Hepatic stellate cell (primary cell): ENCODE results near the gene STK32B.

Experiments
- DNase-seq: peaks from one replicate; pipeline ENCODE4 v3.0.0; 2011; ENCODE audit warnings: low spot score

Gene STK32B

DNA sequence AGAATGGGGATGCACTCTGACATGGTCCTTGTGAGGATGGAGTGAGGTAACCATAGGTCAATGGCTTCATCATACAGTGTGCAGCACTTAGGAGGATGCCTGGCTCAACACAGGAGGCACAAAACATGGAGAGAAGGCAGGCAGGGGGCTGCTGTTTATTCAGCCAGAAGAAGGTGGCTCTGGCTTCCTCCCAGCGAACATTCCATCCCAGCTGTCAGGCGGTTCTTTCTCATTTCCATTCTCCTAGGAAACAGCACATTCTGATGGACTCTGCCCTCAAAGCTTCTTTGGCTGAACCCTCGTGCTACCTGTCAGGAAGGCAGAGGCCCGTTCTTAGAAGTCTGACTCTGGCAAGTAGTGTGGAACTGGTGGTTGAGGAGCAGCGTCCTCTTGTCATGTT is 18.6 kb downstream of the STK32B start:
- DNase-seq = no peak

DNA sequence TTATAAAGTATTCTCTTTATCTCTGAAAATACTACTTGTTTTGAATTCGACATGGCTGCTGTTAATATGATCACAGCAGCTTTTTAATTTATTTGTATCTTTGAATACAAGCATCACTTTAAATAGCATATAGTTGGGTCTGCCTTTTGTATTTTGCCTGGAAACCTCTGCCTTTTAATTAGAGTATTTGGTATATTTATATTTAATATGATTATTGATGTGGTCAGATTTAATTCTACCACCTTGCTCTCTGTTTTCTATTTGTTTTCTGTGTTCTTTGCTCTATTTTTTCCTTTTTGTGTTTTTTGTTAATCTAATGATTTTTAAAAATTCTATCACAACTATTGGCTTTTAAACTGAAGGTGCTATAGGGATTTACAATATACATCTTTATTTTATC is 21.7 kb downstream of the STK32B start:
- no peak for DNase-seq

DNA sequence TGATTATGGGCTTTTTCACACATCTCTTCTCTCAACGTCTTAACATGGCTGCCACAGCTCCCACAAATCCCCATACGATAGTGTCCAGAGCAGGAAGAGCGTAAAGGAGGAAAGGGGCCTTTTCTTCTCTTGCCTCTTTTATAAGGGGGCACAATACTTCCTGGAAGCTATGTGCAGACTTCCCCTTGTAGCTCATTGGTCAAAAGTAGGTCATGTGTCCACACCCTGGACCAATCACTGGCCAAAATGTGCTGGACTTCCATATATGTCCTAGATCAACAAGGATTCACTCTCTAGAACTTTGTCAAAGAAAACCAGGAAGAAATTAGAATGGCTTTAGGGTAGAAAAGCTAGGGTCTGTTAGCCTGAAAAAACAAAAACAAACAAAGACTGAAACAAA is 26.7 kb downstream of the STK32B start:
- no peak for DNase-seq

DNA sequence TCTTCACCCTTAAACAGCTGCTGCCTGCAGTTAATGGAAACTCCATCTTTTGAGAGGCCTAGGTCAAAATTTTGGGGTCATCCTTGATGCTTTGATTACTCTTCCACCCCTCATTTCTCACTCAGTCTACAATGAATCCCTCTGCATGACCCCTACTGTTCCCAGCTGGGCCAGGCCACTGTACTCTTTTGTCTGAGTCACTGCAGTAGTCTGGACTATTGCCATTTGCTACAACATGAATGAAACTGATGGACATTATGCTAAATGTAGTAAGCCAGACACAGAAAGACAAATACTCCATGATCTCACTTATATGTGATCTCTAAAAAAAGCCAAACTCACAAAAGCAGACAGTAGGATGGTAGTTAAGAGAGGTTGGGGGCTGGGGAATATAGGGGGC is 28.3 kb downstream of the STK32B start:
- no peak for DNase-seq

DNA sequence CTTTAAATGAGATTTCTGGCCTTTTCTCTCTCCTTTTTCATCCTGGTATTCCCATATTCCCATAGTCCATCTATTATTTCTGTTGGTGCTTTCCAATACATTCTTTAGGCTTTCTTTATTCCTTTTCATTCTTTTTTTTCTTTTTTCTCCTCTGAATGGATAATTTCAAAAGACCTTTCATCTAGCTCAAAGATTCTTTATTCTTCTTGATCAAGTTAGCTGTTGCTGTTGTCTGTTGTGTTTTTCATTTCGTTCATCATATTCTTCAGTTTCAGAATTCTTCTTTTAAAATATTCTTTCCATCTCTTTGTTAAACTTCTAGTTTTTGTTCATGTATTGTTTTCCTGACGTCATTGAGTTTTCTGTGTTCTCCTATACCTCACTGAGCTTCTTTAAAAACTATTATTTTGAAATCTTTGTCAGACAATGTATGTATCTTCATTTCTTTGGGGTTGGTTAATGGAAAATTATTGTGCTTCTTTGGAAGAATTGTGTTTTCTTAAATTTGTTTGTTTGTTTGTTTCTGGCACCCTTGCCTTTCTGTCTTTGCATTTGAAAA is 30.2 kb downstream of the STK32B start:
- DNase-seq = no peak

DNA sequence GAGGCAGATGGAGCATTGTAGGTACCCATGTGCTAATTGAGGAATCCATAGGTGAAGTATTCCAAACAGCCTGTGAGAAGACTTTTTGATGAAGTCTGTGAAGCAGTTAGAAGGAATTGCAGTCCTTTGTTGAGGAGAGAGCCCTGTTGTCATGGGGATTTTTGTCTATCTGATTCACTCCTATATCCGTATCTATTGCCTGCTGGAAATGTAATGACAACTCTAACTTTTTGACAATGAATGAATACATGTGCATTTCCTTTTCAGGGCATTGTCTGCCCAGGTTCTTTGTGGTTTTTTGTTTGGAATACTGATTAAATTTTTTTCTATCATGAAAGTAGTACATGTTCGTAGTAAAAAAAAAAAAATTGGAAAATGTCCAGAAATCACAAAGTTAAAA is 31.1 kb downstream of the STK32B start:
- DNase-seq = no peak

DNA sequence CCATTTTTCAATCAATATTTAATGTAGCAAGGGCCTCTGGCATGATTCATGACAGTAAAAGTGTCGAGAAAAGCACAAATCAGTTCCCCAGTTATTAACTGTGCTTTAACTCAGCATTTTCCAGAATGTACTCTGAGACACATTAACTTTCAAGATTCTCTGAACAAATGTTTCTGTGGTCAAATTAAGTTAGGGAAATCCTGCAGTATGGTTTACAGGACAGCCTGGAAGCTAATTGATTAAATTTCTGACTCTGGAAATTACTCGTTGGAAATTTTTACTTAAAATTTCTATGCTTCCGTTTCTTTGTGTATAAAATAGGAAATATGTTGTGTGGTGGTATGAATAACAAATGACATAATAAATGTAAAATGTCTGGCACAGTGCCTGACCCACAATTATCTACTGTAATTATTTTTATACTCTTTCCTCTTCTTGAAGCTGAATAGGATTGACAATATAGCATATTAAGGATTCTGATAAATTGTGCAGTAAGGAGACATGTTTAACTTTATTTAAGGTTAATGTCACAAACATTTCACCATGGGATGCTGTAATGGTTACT is 33.7 kb downstream of the STK32B start:
- no peak for DNase-seq

DNA sequence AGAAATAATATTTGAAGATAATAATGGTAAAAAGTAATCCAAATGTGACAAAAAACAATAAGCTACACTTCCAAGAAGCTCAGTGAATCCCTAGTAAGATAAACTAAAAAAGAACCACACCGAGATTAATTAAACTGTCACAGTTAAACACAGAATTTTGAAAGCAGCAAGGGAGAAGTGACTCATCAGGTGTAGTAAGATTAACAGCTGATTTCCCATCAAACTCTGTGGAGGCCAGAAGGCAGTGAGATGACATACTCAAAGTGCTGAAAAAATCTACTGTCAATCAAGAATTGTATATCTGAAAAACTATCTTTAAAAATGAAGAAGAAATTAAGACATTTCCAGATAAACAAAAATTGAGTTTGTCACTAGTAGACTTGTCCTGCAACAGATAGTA is 35.3 kb downstream of the STK32B start:
- no peak for DNase-seq

DNA sequence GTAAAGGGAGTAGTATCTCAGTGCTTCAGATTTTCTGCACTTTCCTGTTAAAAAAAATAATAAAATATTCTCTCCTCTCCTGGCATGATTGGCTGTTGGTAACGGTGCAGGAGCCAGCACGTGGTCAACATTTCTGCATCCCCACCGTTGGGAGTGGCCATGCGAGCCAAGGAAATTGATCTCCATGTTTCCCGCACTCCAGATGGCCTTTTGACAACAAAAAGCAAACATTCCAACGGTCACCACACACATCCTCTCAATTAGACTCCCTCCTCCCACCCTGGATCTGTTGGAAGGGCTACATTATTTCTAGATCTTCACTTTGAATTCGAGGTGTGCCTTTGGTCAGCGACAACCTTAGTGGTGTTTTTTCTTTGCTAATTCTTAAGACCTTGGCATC is 45.0 kb downstream of the STK32B start:
- no peak for DNase-seq

DNA sequence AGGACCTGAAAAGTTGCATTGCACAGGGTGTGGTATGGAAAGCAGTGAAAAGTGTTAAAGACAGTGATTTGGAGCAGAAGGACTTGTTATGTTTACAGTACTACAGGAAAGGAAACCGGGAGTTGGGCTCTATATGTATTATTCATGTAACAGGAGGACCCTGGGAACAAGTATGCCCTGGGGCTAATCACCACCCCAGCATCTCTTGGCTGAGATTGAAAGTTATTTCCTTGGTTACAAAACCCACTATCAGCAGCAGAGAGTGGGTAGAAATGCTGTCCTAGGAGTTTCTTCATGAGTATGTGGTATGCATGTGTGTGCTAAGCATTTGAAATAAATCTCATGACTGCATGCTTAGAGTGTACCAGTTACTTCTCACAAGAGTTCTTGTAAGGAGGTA is 46.9 kb downstream of the STK32B start:
- no peak for DNase-seq

DNA sequence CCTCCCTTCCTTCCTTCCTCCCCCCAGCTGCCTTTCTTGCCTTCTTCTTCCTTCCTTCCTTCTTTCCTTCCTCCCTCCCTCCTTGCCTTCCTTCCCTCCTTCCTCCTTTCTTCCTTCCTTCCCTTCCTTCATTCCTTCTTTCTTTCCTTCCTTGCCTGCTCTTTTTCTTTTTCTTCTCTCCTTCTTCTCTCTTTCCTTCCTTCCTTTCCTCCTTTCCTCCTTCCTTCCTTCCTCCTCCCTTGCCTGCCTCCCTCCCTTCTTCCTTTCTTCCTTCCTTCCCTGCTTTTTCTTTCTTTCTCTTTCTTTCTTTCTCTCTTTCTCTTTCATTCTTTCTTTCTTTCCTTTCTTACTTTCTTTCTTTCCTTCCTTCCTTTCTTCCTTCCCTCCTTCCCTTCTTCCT is 49.1 kb downstream of the STK32B start:
- no peak for DNase-seq

DNA sequence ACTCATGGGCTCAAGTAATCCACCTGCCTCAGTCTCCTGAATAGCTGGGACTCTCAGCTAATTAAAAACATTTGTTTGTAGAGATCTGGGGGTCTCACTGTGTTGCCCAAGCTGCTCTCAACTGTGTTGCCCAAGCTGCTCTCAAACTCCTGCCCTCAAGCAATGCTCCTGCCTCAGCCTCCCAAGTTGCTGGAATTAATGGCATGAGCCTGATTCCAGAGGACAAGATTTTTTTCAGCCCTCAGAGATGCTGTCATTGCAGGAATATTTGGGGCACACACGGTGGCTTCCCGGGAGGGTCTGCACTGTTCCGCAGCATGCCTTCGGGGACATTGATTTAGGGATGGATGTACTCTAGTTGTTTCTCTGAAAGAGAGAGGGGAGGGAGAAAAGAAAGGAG is 49.7 kb downstream of the STK32B start:
- no peak for DNase-seq

DNA sequence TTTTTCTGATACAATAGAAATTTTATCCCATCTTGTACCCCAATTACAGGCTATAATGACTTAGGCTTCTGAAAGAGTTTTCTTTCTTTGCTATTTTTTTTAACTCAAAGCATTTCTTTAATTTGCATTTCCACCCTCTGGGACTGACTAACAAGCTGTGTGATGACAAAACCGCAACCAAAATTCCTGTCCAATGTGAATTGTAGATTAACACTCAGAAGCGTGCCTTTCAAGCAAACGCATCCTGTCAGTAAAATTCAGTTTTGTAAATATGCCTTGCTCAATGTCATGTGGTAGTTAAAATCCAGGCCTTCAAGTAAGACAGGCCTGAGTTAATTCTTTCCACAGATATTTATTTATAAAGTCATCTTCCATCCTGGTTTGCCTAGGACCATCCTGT is 50.3 kb downstream of the STK32B start:
- DNase-seq = no peak

DNA sequence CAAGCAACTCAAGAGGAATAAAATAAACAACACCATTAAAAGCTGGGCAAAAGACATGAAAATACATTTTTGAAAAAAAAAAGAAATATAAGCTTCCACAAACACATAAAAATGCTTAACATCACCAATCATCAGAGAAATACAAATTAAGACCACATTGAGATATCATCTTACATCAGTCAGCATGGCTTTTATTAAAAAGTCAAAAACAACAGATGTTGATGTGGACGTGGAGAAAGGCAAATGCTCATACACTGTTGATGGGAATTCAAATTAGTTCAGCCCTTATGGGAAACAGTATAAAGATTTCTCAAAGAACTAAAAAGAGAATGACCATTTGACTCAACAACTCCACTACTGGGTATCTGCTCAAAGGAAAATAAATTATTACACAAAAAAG is 59.6 kb downstream of the STK32B start:
- DNase-seq = no peak

DNA sequence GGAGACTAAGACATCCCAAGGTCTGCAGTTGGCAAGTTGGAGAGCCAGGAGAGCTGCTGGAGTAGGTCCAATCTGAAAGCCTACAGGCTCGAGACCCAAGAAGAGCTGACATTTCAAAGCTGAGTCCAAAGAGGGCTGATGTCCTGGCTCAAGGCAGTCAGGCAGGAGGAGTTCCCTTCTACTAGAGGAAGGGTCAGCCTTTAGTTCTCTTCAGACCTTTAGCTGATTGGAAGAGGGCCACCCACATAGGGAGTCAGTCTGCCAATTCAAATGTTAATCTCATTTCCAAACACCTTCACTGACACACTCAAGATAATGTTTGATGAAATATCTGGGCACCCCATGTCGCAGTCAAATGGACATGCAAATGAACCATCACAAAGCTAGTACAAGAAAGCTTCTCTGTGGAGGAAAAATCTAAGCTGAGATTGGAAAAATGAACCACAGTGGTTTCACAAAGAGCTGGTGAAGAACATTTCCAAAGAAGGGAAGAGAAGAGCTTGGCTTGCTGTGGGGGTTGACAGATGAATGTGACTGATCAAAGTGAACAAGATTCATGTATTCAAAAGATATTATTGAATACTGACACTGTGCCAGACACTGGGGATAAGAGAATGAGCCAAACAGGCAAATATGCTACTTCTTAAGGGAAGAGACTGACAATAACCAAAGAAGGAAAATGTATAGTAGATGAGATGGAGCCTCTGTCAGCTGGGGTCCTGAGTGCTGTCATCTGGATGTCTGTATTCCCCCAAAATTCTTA is 61.2 kb downstream of the STK32B start:
- no peak for DNase-seq

DNA sequence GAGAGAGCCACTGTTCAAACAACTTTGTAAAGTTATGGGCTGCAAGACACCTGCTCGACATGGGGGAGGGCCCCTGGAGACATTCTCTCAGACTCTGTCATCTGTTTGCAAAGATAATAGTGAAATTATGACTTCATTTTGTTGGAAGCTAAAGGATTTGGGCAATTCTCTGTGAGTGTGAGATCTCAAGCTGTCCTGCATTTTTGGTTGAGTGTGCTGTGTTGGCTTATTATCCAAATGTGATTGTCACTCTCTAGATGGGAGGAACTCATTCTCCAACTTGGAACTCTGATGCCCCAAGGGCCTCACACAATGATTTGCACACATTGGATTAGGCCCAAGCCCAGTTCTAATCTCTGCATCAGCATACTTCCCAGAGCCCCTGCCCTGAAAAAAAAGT is 63.7 kb downstream of the STK32B start:
- DNase-seq = no peak

DNA sequence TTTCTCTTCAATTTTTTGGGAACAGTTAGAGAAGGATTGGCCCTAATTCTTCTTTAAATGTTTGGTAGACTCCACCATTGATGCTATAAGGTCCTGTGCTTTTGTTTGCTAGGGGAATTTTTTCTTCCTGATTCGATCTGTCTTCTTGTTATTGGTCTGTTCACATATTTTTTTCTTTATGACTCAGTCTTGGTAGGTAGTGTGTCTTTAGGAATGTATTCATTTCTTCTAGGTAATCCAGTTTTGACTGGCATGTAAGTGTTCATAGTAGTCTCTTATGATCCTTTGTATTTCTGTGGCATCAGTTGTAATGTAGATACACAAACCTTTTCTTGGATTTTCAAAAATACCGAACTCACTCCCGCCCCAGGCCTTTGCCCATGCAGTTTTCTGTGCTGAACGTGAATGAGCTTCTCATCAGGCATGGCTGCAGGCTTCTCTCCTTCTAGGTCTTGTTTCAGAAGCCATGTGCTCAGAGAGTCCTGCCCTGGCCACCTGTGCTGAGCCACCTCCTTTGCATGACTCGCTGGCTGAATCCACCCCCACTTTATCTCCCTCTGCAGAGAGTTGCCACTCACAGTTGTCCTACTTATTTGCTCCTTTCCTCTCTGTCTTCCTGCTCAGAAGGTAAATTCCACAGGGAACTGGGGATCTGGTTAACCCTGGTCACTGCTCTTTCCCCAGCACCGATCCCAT is 67.0 kb downstream of the STK32B start:
- DNase-seq = no peak

DNA sequence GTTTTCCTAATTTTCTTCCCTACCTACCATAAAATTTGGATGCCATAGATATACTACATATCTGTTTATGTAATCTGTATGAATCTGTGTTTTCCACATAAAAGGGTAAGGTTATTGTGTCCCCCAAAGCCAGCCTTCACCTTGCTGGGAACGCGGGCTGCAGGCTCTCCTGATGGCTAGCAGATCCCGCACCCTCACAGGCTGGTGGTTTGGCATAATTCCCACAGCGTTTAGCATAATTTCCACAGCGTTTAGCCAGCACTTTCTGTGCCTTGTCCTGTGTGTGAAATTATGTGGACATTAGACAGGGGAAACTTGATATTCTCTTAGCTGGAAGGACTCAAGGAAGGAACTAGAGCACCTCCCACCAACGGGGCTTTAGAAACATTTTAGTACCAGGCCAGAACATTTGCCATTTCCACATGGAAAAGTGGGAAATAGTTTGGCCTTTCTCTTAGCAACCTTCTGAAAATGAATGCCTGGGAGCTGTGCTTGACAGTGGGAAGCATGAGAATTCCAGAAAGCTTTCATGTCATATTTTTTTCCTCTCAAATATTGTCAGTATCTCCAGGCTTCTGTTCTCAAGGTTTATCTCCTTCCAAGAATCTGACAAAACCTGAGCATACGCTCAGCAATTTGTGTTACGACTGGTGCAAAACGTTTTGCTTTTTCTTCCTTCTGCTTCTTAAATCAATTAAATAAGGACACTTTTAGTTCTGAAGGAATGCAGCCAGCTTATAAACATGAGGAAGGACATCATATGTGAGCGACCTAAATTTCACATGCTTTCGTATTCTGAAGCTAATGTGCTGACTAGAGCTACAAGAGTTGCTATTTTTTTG is 67.9 kb downstream of the STK32B start:
- DNase-seq = no peak

DNA sequence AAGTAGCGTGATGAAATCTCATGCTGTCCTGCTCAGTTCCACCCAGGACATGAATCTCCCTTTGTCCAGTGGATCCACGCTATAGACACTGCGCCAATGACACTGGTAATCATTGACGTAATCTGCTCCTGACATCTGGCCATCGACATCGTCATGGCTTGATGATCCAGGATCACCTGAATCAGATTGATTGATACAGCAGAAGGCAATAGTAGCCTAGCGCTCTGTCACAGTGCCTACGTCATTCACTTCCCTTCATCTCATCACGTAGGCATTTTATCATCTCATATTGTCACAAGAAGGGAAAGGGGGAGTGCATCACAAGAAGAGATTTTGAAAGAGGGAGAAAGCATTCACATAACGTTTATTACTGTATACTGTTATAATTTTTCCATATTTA is 68.8 kb downstream of the STK32B start:
- DNase-seq = no peak

DNA sequence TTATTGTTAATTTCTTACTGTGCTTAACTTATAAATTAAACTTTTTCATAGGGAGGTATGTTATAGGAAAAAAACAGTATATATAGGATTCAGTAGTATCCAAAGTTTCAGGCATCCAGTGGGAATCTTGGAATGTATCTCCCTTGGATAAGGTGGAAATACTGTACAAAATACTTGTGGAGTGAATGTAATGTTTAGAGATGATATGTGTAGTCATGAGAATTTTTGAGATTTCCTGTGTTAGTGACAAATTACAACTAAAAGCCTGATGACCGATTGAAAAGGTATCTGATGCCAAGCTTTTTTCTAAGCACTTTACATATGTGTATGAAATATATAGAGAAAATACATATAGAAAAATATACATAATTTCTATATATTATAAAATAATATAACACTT is 69.2 kb downstream of the STK32B start:
- no peak for DNase-seq

DNA sequence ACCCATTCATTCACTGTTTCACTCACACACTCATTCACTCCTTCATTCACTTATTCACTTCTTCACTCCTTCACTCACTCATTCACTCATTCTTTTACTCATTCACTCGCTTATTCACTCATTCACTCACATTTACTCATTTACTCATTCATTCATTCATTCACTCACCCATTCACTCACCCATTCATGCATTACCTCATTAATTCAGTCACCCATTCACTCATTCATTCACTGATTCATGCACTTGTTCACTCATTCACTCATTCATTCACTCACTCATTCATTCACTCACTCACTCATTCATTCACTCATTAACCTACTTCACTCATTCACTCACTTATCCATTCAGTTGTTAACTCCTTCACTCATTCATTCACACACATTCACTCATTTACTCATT is 70.8 kb downstream of the STK32B start:
- no peak for DNase-seq

DNA sequence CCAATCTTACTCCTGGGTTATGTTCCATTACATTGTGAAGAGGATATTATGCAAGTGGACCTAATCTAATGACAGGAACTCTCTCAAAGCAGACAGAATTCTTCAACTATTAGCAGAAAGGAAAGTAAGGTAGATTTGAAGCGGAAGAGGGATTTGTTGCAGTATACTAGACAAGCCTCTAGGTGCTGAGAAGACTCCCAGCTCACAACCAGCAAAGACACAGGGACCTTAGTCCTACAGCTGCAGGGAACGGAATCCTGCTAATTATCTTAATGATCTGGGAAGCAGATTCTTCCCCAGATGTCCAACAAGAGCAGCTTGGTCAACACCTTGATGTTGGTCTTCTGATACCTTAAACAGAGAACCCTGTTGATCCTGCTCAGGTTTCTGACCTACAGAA is 73.6 kb downstream of the STK32B start:
- DNase-seq = no peak
